HG03520 (cell line): ENCODE results near the gene LZTS2.

Experiments used
- ATAC-seq: cut with Tn5 transposase; IDR thresholded peaks from one replicate; pipeline ENCODE4 v1.9.1; 2021; ENCODE audit warnings: mild to moderate bottlenecking, moderate library complexity; ENCODE audit not compliant: unreplicated experiment

The LZTS2 gene

DNA sequence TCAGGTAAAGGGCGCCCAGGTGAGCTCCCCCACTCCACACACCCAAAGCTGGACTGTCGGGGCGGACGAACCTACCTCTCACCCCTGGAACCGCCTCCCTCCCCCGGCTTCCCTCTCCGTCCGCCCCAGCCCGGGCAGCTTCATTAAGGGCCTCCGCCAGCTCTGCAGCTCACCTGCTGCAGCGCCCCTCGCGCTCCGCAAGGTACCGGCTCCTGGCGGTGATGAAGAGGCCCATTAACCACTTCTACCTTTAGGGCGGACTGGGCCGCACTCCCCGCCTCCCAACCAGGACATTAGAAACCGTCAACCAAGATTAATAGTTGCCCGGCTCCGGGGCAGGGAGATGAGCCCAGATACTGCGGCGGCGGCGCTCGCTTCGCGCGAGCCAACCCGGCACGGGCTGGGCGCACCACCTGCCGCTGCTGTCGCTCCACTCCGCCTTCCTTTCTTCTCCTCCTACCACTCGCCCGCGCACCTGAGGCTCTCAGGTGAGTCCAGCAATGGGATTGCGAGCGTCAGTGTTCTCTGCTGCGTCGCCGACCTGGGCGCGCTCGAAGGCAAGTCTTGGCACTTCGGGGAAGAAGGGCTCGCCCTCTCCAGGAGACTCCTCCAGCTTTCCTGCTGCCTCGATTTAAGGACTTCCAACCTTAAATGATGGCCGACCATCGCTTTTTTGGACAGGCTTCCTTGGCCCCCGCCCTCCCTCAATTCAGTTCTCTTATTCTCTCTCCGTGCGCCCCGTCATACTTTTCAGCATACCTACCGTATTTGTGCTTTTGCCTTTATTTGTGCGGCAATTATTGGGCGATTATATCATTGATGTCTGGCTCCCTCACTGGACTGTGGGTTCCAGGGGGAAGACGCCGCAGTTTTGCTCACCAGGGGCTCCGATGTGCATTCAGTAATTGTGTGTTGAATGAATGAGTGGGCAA, 48.6 kb downstream of the LZTS2 start:
- no peak for ATAC-seq

DNA sequence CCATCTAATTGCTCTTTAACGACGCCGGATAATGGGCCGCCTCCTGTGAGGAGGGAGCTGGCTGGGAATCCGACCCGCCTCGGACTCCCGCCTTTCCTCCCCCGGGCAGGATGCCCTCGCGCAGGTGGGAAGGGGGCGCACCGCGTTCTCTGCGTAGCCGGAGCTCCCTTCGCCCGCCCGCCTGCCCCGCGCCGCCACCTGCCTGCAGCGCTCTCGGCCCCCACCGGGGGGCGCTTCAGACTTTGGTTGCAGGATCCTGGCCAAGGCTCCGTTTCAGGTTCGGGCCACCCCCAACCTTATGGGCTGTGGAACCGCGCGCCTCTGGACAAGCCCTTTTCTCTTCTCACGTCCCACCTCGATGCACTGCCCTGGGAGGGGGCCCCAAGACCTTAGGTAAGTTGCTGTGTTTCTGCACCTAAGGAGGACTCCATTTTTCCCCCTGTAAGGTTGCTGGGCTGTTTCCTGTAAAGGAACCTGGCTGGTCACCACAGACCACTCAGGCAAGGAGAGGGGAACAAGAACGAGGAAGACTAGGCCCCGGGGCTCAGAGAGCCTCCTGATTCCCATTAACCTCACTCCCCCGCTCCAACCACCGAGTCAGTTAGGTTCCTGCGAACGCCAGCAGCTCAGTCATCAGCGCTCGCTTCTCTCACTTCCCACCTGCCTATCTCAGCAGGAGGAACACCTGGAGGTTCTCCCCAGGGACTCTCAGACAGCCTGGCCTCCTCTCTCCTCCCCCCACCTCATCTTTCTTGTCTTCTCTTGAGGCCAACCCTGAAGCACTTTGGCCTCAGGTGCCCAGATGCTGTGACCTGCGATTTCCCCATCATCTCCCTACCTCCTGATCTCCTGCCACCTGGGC, 50.8 kb downstream of the LZTS2 start:
- ATAC-seq, result no peak

DNA sequence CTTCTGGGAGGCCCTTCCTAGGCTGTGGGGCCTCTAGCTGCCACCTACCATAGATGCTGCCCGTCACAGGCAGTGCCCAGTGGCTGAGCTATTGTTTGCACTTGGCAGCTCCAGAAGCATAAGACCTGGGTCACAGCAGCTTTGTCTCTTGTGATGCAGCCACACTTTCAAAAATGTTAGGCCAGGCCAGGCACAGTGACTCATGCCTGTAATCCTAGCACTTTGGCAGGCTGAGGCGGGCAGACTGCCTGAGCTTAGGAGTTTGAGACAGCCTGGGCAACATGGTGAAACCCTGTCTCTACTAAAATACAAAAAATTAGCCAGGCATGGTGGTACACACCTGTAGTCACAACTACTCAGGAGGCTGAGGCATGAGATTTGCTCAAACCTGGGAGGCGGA, 52.7 kb downstream of the LZTS2 start:
- ATAC-seq, result no peak

- no peak for ATAC-seq
Observed at GRCh38 chr10:101053516-101053915, 53.9 kb downstream of the LZTS2 start.

GRCh38 chr10:101054351-101054750, 54.7 kb downstream of the LZTS2 start:
- no peak for ATAC-seq

- no peak for ATAC-seq
Observed at GRCh38 chr10:101054876-101055275, 55.3 kb downstream of the LZTS2 start.

DNA sequence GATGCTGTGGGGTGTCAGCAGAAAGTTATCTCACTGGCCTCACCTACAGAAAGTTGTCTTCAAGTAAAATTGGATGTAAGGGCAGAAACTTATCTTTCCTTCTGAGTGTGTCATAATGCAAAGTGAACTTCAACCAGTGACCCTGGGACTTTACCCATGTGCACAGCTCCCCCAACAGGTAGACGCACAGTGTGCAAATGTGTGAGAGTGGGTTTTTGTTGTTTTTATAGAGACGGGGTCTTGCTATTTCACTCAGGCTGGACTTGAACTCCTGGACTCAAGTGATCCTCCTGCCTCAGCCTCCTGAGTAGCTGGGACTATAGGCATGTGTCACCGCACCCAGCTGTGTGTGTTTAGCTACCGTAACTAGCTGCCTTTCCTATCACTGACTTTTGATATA, 55.8 kb downstream of the LZTS2 start:
- ATAC-seq, result no peak

GRCh38 chr10:101056365-101057151, 57.0 kb downstream of the LZTS2 start:
- ATAC-seq, result no peak
